H9 (cell line): ENCODE measurements around the gene LCP1. TPM values are rescaled to one million over a fixed set of nuclear protein-coding genes. Genes with fewer than 3 reads are reported as not detected.
A peak's percentile ranks its signal among the peaks of the same experiment; 100 is the strongest.

ENCODE experiments used
- DNase-seq: peaks from one replicate; pipeline ENCODE4 v3.0.0-alpha.2; 2017
- H2AFZ ChIP-seq: one replicate; pipeline ENCODE4 v1.6.1; 2013; ENCODE audit warnings: mild to moderate bottlenecking, low read length, control low read depth, moderate library complexity
- H2AK5ac ChIP-seq: 2 replicates; pipeline ENCODE4 v1.6.1; 2013; ENCODE audit warnings: low read length, control low read depth, mixed read lengths; ENCODE audit not compliant: insufficient read length
- H2BK120ac ChIP-seq: one replicate; pipeline ENCODE4 v1.6.1; 2013; ENCODE audit warnings: low read depth, mild to moderate bottlenecking, low read length, control low read depth, inconsistent platforms; ENCODE audit not compliant: poor library complexity, severe bottlenecking
- H2BK12ac ChIP-seq: 2 replicates; pipeline ENCODE4 v1.6.1; 2013; ENCODE audit warnings: low read length, control low read depth, mixed read lengths, low read depth; ENCODE audit not compliant: insufficient read length
- H2BK15ac ChIP-seq: 2 replicates; pipeline ENCODE4 v1.6.1; 2013; ENCODE audit warnings: low read depth, low read length, control low read depth
- H2BK20ac ChIP-seq: one replicate; pipeline ENCODE4 v1.6.1; 2013; ENCODE audit warnings: low read depth, mild to moderate bottlenecking, low read length, control low read depth, inconsistent platforms; ENCODE audit not compliant: poor library complexity, severe bottlenecking
- H2BK5ac ChIP-seq: 2 replicates; pipeline ENCODE4 v1.6.1; 2013; ENCODE audit warnings: low read length, control low read depth, mixed read lengths; ENCODE audit not compliant: insufficient read length
- H3K14ac ChIP-seq: 2 replicates; pipeline ENCODE4 v1.6.1; 2013; ENCODE audit warnings: low read length, control low read depth; ENCODE audit not compliant: insufficient read depth
- H3K18ac ChIP-seq: 2 replicates; pipeline ENCODE4 v1.6.1; 2013; ENCODE audit warnings: low read depth, mild to moderate bottlenecking, mixed read lengths, low read length, control low read depth; ENCODE audit not compliant: insufficient read length
- H3K23ac ChIP-seq: 2 replicates; pipeline ENCODE4 v1.6.1; 2013; ENCODE audit warnings: low read length, control low read depth, mixed read lengths, low read depth; ENCODE audit not compliant: insufficient read length
- H3K23me2 ChIP-seq: 2 replicates; pipeline ENCODE4 v1.6.1; 2013; ENCODE audit warnings: low read depth, mild to moderate bottlenecking, mixed read lengths, low read length, control low read depth; ENCODE audit not compliant: insufficient read length, poor library complexity, severe bottlenecking
- H3K27ac ChIP-seq: 2 replicates; pipeline ENCODE4 v1.5.1; 2013; ENCODE audit warnings: low read length, control low read depth, mixed read lengths, low read depth; ENCODE audit not compliant: insufficient read length
- H3K27me3 ChIP-seq: 2 replicates; pipeline ENCODE4 v1.6.1; 2013; ENCODE audit warnings: low read length, control low read depth, inconsistent platforms; ENCODE audit not compliant: insufficient read depth
- H3K4ac ChIP-seq: 2 replicates; pipeline ENCODE4 v1.6.1; 2013; ENCODE audit warnings: low read depth, mild to moderate bottlenecking, control low read depth, inconsistent platforms, low read length, moderate library complexity
- H3K4me1 ChIP-seq: 2 replicates; pipeline ENCODE4 v1.6.1; 2013; ENCODE audit warnings: low read length, control low read depth, inconsistent platforms; ENCODE audit not compliant: insufficient read depth
- H3K4me2 ChIP-seq: 2 replicates; pipeline ENCODE4 v1.6.1; 2013; ENCODE audit warnings: low read length, control low read depth, mixed read lengths; ENCODE audit not compliant: insufficient read length, insufficient read depth
- H3K56ac ChIP-seq: 2 replicates; pipeline ENCODE4 v1.6.1; 2013; ENCODE audit warnings: low read depth, mild to moderate bottlenecking, mixed read lengths, low read length, control low read depth; ENCODE audit not compliant: insufficient read length
- H3K79me1 ChIP-seq: 2 replicates; pipeline ENCODE4 v1.6.1; 2013; ENCODE audit warnings: low read depth, mild to moderate bottlenecking, moderate library complexity, low read length, control low read depth, inconsistent platforms; ENCODE audit not compliant: insufficient read depth, poor library complexity, severe bottlenecking
- H3K79me2 ChIP-seq: 2 replicates; pipeline ENCODE4 v1.6.1; 2013; ENCODE audit warnings: low read length, control low read depth, inconsistent platforms; ENCODE audit not compliant: insufficient read depth
- H3K9ac ChIP-seq: 2 replicates; pipeline ENCODE4 v1.6.1; 2013; ENCODE audit warnings: low read length, control low read depth, mixed read lengths; ENCODE audit not compliant: insufficient read length; ENCODE audit errors: extremely low read depth
- H3K9me3 ChIP-seq: one replicate; pipeline ENCODE4 v1.6.1; 2013; ENCODE audit warnings: low read depth, low read length, inconsistent platforms; ENCODE audit not compliant: control insufficient read depth
- H3T11ph ChIP-seq: one replicate; pipeline ENCODE4 v1.6.1; 2013; ENCODE audit warnings: mild to moderate bottlenecking, low read length, control low read depth, inconsistent platforms
- H4K20me1 ChIP-seq: one replicate; pipeline ENCODE4 v1.6.1; 2013; ENCODE audit not compliant: control insufficient read depth, insufficient read length, insufficient read depth
- H4K5ac ChIP-seq: 2 replicates; pipeline ENCODE4 v1.6.1; 2013; ENCODE audit warnings: low read depth, mild to moderate bottlenecking, mixed read lengths, low read length, control low read depth; ENCODE audit not compliant: insufficient read length
- H4K8ac ChIP-seq: replicated peaks from 2 replicates; pipeline ENCODE4 v1.6.1; 2013; ENCODE audit warnings: low read length, control low read depth, mixed read lengths, low read depth; ENCODE audit not compliant: insufficient read length
- H4K91ac ChIP-seq: 2 replicates; pipeline ENCODE4 v1.6.1; 2013; ENCODE audit warnings: low read depth, mild to moderate bottlenecking, moderate library complexity, mixed read lengths, low read length, control low read depth; ENCODE audit not compliant: insufficient read length
- H3K27ac Mint-ChIP-seq, 3 experiments: 2 replicates in 2 of 3; 3 replicates in 1 of 3; pipeline ENCODE4 v1.8.0; 2020 to 2021; ENCODE audit warnings: mixed read lengths in 3 of 3, mild to moderate bottlenecking in 1 of 3, moderate library complexity in 1 of 3
- H3K27me3 Mint-ChIP-seq: 2 replicates; pipeline ENCODE4 v1.8.0; 2021; ENCODE audit warnings: low read depth, mild to moderate bottlenecking, moderate library complexity, mixed read lengths
- H3K36me3 Mint-ChIP-seq, 3 experiments: 2 replicates in 2 of 3; 3 replicates in 1 of 3; pipeline ENCODE4 v1.8.0; 2020 to 2021; ENCODE audit warnings: low read depth in 3 of 3, mixed read lengths in 3 of 3; ENCODE audit not compliant: insufficient read depth in 1 of 3
- H3K4me1 Mint-ChIP-seq, 2 experiments: 2 replicates each; pipeline ENCODE4 v1.8.0; 2020; ENCODE audit warnings: mixed read lengths in 2 of 2
- H3K4me3 Mint-ChIP-seq, 2 experiments: 2 replicates in 1 of 2; 3 replicates in 1 of 2; pipeline ENCODE4 v1.8.0; 2020 to 2021; ENCODE audit warnings: mild to moderate bottlenecking in 2 of 2, mixed read lengths in 2 of 2, moderate library complexity in 1 of 2
- H3K9me3 Mint-ChIP-seq, 2 experiments: 2 replicates in 1 of 2; 3 replicates in 1 of 2; pipeline ENCODE4 v1.8.0; 2020; ENCODE audit warnings: mild to moderate bottlenecking in 2 of 2, mixed read lengths in 2 of 2, moderate library complexity in 1 of 2
- CTCF ChIP-seq: fragments of 200-600 bp; sonication (generic); conservative IDR thresholded peaks from 3 replicates; pipeline ENCODE4 v1.8.0; 2021; ENCODE audit warnings: antibody characterized with exemption, mild to moderate bottlenecking
- WGBS: extraction: QIAGEN DNeasy Blood & Tissue Kit; methylation state at CpG from one replicate; pipeline ENCODE4 v1.1.7; 2013; ENCODE audit warnings: missing lambda C conversion rate, low lambda C conversion rate, mixed read lengths; ENCODE audit not compliant: insufficient read length; ENCODE audit errors: extremely low coverage; 5-methylcytosine and 5-hydroxymethylcytosine counted together
- total RNA-seq: library from RNA; stranded (reverse); gene quantifications from 2 replicates; pipeline ENCODE4 v1.2.1, GENCODE V29; 2021

Gene LCP1
- total RNA-seq, 1 experiment from 2014 or later = 0.81 TPM

- Histone ChIP-seq H2BK120ac (no peak overlapping the region), H4K91ac (no peak overlapping the region), H2AK5ac (no peak overlapping the region), H3K9me3 (no peaks in the 10 kb centered on the region), H2BK5ac (no peak overlapping the region), H3K18ac (no peak overlapping the region), H2BK15ac (no peak overlapping the region), H3K4me1 (no peaks in the 10 kb centered on the region), H3K4ac (no peak overlapping the region), H3K79me2 (no peaks in the 10 kb centered on the region), H4K20me1 (no peaks in the 10 kb centered on the region), H2BK20ac (no peak overlapping the region), H4K5ac (no peak overlapping the region), H3K56ac (no peak overlapping the region), H3K23me2 (no peaks in the 10 kb centered on the region), H3K4me2 (no peak overlapping the region), H3K23ac (no peak overlapping the region), H3T11ph (no peak overlapping the region), H4K8ac (no peak overlapping the region), H3K14ac (no peak overlapping the region), H3K27ac (no peak overlapping the region), H3K9ac (no peak overlapping the region), H2BK12ac (no peak overlapping the region), H3K27me3 (no peaks in the 10 kb centered on the region), H2AFZ (no peak overlapping the region), H3K79me1 (no peaks in the 10 kb centered on the region)
- no peak overlapping the region for H3K4me3 Mint-ChIP-seq
- H3K27me3 Mint-ChIP-seq = no peaks in the 10 kb centered on the region
- peaks cover under 1 to 1% of the 10 kb centered on the region in 2 experiments; a peak in 3 of 4 replicates for H3K4me1 Mint-ChIP-seq
- no peak for DNase-seq
- no peaks in the 10 kb centered on the region for H3K9me3 Mint-ChIP-seq
- no peak for TF ChIP-seq CTCF
- peak overlapping the region in 1 of 3 experiments; percentile 66; a peak in 1 of 7 replicates for H3K27ac Mint-ChIP-seq
- WGBS = no CpG with 5 or more reads among the region's 11 CpGs
- no peaks in the 10 kb centered on the region for H3K36me3 Mint-ChIP-seq
Measured at GRCh38 chr13:46124967-46125933, 56.7 kb downstream of the LCP1 start.
